Measurements from ENCODE around the gene RAI1.

The RAI1 gene

GRCh38 chr17:17681744-17682292 lies 560 bp downstream of the RAI1 start:
- TF ChIP-seq, protein P1, sequence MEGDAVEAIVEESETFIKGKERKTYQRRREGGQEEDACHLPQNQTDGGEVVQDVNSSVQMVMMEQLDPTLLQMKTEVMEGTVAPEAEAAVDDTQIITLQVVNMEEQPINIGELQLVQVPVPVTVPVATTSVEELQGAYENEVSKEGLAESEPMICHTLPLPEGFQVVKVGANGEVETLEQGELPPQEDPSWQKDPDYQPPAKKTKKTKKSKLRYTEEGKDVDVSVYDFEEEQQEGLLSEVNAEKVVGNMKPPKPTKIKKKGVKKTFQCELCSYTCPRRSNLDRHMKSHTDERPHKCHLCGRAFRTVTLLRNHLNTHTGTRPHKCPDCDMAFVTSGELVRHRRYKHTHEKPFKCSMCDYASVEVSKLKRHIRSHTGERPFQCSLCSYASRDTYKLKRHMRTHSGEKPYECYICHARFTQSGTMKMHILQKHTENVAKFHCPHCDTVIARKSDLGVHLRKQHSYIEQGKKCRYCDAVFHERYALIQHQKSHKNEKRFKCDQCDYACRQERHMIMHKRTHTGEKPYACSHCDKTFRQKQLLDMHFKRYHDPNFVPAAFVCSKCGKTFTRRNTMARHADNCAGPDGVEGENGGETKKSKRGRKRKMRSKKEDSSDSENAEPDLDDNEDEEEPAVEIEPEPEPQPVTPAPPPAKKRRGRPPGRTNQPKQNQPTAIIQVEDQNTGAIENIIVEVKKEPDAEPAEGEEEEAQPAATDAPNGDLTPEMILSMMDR (IDR thresholded peaks at IDR 0.05; ENCODE audit: control extremely low read depth, extremely low read depth, low read depth, missing control alignments), result peak; percentile 37
- POLR2A ChIA-PET, result interaction anchor here (0.8 to 1.2 kb wide), 2 partner anchors 9 kb away, joined by 3 to 4 read pairs; no protein-coding TSS in a partner anchor
- DNase-seq (ENCODE audit: extremely low spot score), result no peak
- CTCF ChIA-PET, result interaction anchor here (0.6 to 3.1 kb wide), 19 partner anchors 9 to 354 kb away, joined by 3 to 20 read pairs (median 5); no protein-coding TSS in a partner anchor

DNA sequence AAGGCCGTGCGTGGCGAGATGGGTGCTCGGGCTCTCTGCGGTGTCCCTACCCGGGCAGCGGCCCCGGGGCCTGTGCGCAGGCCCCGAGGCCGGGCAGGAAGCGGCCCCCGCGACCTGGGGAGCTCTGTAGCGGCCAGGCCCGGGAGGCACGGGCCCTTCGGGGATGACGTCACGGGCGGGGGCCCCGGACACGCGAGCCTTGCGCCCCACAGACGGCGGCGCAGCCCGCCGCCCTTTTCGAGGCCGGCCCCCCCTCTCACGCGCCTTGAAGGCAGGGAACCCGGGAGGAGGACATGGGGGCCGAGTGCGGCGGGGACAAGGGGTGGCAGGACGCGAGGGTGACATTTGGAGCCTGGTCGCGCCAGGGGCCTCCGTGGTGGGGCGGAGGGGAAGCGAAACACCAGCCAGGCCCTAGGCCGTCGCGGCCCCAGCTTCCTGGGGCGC lies 1.1 kb downstream of the RAI1 start:
- DNase-seq (ENCODE audit: extremely low spot score), result peak; percentile 82
- TF ChIP-seq, protein P1 (IDR thresholded peaks at IDR 0.05; ENCODE audit: control extremely low read depth, extremely low read depth, low read depth, missing control alignments), result no peak
- POLR2A ChIA-PET, result interaction anchor here (0.6 to 1.2 kb wide), 4 partner anchors 8 to 721 kb away, joined by 3 to 4 read pairs (median 4); no protein-coding TSS in a partner anchor
- CTCF ChIA-PET, result interaction anchor here (0.6 to 3.1 kb wide), 19 partner anchors 8 to 354 kb away, joined by 3 to 20 read pairs (median 5); no protein-coding TSS in a partner anchor

DNA sequence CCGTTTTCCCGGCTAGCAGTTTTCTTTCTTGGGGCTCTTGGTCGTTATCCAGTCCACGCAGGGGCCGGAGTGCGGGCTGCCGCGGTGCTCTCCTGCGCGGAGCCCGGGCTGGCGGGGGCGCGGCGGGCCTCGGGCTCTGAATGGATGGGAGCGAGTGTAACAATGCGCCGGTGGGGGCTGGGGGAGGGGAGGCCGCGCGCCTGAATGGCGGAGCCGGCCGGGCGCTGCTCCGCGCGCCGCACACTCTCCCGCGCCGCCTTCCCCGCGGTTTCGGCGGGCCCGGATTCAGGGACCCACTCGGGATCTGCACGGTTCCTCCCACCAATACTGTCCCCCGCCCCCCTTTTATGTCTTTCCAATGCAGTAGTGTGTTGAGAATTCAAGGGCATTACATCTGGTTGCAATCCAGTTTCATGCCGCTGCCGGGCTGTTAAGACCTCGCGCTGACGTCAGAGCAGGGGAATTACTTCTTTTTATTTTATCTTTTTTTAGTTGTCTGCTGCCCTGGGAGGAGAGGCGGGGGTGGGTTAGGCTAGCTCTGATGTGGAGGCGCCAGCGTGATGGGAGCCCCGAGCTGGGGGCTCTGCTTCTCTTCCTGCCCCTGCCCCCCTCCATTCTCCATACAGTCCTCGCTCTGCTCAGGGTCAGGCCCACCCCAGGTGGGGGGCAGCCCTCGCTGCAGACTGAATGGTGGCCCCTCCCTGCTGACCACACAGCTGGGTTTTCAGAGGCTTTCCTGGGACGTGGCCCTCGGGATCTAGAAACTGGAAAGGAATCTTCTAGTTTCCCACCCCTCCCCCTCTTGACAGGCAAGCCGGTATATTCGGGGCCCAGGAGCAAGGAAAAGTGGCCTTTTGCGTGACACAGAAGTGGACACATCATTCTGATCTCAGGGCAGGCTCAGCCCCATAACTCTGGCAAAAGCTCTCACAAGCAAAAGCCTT lies 1.8 kb downstream of the RAI1 start:
- TF ChIP-seq, protein P1 (IDR thresholded peaks at IDR 0.05; ENCODE audit: control extremely low read depth, extremely low read depth, low read depth, missing control alignments), result no peak
- ChIA-PET CTCF (interaction anchor here (0.8 to 3.1 kb wide), 18 partner anchors 7 to 353 kb away, joined by 3 to 20 read pairs (median 4); partner anchors contain the start of genes DRC3 and TOM1L2), POLR2A (interaction anchor here (0.6 to 1.2 kb wide), 5 partner anchors 7 to 721 kb away, joined by 3 to 4 read pairs (median 3); no protein-coding TSS in a partner anchor)
- DNase-seq (ENCODE audit: extremely low spot score), result peak; percentile 65

DNA sequence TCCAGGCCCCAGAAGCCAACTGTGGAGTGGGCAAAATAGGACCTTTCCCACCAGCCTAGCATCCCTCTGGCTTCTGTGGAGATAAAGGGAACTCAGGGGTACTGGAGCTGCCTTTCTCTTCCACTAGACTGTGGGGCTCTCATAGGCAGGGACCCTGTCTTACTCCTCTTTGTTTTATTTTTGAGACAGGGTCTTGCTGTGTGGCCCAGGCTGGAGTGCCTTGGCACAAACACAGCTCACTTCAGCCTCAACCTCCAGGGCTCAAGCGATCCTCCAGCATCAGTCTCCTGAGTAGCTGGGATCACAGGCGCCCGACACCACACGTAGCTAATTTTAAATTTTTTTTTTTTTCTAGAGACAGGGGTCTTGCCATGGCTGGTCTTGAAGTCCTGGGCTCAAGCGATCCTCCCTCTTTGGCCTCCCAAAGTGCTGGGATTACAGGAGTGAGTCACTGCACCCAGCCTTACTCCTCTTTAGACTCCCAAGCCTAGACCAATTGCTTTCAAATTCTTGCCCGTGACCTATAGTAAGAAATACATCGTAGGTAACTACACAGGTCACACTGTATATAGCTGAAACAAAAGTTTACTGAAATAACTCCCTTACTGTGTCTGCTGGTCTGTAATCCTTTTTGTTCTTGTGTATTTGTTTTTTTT lies 2.6 kb downstream of the RAI1 start:
- CTCF ChIA-PET, result interaction anchor here (0.8 to 3.1 kb wide), 5 partner anchors 11 to 289 kb away, joined by 3 to 20 read pairs (median 4); partner anchors contain the start of genes DRC3 and TOM1L2
- POLR2A ChIA-PET, result interaction anchor here (0.6 to 0.7 kb wide), 2 partner anchors 216 to 375 kb away, joined by 3 to 5 read pairs; no protein-coding TSS in a partner anchor
- TF ChIP-seq, protein P1 (IDR thresholded peaks at IDR 0.05; ENCODE audit: control extremely low read depth, extremely low read depth, low read depth, missing control alignments), result no peak
- DNase-seq (ENCODE audit: extremely low spot score), result no peak

DNA sequence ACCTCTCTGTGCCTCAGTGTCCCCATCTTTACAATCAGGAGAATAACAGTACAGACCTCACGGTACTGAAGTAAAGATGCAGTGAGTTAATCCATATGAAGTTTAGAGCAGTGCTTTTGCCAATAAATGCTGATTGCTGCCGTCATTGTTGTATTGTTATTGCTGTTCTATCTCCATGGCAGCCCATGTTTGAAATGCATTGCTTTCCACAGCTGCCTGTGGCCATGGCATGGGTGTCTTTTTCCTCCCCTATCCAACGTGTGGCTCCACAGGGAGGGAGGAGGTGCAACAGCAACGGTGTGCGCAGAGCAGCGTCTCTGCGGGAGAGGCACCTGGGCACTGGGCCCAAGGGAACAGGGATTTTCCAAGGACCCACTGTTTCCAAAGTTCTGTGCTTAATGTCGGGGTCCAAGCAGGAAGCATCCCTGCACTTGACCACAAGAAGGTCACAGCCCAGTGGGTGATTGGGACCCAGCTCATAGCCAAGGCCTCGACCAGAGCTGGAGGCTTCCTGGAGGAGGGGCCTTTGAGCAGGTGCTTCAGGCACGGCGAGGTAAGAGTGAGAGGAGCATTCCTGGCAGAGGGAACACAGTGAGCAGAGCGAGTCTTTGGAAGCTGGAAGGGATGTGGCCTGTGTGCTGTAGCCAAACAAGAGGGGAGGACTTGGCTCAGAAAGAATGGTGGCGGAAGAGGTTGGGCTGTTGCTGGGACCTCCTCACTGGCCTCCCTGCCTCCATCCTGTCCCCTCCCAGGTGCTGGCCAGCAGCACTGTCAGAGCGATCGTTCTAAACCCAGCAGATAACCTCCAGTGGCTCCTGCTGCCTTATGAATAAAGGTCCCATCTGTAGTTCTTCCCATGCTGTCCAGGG lies 3.9 kb downstream of the RAI1 start:
- no peak for DNase-seq (ENCODE audit: extremely low spot score)
- POLR2A ChIA-PET, result no interaction called here
- CTCF ChIA-PET, result no interaction called here
- TF ChIP-seq, protein P1 (IDR thresholded peaks at IDR 0.05; ENCODE audit: control extremely low read depth, extremely low read depth, low read depth, missing control alignments), result no peak

Data from GM10248 (cell line).